ENCODE measurements around the gene CAMSAP1.
"Not testable (repeated sequence)": the region's sequence is repeated elsewhere in the genome, so short reads cannot be mapped to it uniquely, and the experiment has no call there.

CAMSAP1 gene, protein sequence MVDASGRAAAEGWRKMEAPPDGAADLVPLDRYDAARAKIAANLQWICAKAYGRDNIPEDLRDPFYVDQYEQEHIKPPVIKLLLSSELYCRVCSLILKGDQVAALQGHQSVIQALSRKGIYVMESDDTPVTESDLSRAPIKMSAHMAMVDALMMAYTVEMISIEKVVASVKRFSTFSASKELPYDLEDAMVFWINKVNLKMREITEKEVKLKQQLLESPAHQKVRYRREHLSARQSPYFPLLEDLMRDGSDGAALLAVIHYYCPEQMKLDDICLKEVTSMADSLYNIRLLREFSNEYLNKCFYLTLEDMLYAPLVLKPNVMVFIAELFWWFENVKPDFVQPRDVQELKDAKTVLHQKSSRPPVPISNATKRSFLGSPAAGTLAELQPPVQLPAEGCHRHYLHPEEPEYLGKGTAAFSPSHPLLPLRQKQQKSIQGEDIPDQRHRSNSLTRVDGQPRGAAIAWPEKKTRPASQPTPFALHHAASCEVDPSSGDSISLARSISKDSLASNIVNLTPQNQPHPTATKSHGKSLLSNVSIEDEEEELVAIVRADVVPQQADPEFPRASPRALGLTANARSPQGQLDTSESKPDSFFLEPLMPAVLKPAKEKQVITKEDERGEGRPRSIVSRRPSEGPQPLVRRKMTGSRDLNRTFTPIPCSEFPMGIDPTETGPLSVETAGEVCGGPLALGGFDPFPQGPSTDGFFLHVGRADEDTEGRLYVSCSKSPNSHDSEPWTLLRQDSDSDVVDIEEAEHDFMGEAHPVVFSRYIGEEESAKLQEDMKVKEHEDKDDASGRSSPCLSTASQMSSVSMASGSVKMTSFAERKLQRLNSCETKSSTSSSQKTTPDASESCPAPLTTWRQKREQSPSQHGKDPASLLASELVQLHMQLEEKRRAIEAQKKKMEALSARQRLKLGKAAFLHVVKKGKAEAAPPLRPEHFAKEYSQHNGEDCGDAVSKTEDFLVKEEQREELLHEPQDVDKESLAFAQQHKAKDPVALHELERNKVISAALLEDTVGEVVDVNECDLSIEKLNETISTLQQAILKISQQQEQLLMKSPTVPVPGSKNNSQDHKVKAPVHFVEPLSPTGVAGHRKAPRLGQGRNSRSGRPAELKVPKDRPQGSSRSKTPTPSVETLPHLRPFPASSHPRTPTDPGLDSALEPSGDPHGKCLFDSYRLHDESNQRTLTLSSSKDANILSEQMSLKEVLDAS (N-terminal part only)

DNA sequence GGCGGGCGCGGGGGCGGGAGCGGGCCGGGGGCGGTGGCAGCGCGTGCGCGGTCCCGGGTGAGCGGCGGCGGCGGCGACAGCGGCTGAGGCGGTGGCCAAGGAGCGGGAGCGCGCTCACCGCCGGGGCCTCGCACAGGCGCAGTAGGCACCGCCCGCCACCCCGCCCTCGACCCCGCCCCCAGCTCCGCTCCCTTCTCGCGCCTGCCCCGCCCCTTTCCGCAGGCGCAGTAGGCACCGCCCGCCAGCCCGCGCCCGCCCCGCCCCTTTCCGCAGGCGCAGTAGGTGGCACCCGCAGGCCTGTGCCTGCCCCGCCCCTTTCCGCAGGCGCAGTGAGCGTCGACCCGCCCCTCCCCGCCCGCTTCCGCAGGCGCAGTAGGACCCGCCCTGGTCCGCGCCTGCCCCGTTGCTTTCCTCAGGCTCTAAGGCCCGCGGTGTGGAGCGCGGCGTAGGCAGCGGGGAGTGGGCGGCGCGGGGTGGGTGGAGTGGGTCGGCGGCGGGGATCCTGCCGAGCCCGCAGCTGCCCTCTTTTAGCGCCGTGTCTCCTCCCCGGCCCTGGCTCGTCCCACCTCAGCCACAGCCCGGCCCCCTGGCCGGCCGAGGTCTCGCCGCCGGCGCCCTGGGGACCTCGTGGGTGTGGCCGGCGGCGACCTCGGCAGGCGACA is at the start of gene CAMSAP1:
TSS of gene CAMSAP1 (minus strand) at position 116 of the 662 bp plus-strand sequence. CDS start 387 bp downstream, outside the sequence.
- DNase-seq, result peak; percentile 79

DNA sequence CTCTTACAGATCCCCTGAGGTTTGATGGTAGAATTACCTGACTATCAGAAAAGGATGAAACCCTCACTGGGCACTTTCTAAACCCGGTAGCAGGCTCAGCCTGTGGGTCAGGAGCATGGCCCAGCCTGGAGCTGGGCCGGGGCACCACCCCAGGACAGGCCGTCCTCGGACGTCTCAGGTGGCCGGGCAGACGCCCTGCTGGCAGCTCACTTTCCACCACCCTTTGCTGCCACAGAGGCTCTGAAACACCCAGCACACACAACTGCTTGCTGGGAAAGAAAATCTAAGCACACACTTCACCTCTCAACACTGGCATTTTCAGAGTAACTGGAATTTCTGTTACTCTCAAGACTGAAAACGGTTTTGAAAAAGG is 49.4 kb upstream of the CAMSAP1 start:
- no peak for DNase-seq

DNA sequence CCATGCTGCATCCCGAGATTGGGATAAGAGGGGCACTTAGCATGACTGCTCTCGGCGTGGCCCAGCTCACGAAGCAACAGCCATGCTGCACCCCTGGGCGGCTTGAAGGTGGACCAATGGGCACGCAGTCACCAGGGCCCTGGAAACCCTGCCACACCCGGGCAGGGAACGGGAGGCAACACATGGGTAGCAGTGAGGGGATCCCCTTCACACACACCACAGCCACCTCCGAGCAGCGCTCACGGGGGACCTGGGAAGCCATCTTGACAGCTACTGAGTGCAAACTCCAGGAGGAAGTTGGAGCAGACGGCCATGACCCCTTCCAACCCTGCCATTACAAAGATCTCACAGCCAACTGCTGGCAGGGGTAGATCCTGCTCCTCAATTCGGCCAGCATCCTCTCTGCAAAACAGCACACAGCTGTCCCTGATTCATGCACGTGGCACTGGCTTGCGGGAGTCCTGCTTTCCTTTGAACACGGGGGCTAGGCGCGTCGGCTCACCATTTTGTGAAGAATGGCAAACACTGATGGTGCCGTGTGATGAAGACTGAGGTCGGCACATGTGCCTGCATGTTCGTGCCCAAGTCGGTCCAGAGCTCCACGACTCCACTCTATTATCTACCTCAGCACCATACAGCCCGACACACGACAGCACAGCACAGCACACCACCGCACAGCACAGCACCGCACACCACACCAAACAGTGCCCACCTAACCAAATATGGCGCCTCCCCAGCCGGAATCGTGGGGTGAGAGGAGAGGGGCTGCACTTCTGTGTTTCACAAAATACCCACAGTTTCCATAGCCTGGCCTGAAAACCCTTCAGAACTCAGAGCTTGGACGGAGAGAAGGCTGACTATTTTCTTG is 48.8 kb upstream of the CAMSAP1 start:
- DNase-seq, result no peak

DNA sequence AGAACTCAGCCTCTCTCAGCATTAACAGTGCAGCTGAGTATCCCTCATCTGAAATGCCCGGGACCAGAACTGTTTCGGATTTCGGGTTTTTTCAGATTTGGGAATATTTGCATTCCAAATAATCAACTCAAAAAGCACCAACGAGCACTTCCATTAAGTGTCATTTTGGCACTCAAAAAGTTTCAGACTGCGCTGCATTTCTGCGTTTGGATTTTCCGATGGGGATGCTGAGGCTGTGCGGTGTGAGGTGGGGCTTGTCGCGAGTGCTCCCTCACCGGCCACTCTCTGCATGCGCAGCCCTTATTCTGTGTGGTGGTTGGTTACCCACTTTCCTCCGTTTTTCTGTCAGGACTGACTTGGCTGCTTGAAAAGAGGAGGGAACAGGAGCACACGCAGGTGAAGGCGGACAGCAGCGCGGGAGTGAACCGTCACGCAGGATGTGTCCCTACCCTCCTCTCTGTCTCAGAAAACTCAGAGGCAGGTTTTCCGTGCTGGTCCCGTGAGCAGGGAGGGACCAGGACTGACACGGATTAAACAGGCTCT is 45.4 kb upstream of the CAMSAP1 start:
- DNase-seq, result no peak

DNA sequence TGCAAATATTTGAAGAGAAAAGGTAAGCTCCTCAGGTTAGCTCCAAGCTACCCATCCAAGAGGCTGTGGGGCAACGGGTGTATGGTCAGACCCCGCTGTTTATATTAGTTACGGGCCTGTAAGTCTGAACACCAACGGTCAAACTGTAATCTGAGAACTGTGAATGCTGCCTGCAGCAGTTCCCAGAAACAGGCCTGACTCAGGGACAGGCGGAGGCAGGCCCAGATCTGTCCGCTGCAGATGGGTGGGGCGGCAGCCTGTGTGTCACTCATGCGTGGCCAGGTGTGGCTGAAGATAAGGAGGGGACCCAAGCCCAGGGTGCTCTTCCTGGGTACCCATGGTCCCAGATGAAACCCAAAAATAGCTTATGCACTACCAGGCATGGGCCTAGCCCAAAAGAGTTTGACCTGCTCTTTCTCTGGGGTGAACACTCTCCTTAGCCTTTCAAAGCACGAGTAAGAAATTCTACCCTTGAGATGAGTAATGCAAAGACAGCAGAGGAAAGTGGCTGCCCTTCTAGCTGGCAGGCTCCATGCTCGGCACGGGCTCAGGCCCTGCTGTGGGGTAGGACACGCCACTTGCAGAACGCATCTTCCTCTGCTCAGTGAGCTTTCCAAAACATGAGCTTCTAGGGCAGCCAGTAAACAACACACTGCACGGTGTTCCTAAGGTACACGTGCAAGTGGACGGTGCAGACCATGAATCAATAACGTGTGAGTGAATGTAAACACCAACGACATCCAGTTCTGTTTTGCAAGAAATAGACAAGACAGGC is 44.7 kb upstream of the CAMSAP1 start:
- no peak for DNase-seq

DNA sequence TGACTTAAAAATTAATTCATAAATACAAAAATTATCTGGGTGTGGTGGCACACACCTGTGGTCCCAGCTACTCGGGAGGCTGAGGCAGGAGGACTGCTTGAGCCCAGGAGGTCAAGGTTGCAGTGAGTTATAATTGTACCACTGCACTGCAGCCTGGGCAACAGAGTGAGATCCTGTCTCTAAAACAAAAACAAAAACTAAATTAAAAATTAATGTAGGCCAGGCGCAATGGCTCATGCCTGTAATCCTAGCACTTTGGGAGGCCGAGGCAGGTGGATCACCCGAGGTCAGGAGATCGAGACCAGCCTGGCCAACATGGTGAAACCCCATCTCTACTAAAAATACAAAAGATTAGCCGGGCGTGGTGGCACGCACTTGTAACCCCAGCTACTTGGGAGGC is 44.0 kb upstream of the CAMSAP1 start:
- not testable (repeated sequence) for DNase-seq

DNA sequence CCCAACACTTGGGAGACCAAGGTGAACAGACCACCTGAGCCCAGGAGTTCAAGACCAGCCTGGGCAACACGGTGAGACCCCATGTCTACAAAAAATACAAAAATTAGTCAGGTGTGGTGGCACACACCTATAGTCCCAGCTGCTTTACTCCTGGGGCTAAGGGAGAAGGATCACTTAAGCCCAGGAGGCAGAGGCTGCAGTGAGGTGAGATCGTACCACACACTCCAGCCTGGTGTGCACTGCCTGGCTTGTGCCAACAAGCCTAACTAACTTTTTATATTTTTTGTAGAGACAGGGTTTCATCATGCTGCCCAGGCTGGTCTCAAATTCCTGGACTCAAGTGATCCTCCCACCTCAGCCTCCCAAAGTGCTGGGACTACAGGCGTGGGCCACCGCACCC is 43.5 kb upstream of the CAMSAP1 start:
- DNase-seq, result not testable (repeated sequence)

DNA sequence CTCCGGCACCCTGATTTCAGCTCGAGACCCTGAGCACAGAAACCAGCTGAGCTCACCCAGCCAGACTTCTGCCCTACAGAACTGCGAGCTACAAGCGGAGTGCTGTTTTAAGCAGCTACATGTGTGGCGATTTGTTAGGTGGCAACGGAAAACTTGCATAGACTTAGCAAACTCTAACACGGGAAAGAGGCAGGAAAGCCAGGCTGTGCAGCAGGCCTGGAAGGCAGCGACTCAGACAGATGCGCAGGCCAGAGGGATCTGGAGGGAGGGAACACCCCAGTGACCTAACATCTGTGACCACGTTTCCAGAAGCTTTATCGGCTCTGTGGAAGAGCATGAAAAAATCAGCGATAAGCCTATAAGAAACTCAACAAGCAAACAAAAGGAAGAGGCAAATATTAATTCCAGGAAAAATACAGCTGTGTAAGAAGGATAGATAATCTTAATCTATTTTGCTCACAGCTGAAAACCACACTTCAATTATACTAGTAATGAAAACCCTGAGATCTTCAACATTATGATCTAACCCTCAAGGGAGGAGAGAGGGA is 42.9 kb upstream of the CAMSAP1 start:
- DNase-seq, result no peak

DNA sequence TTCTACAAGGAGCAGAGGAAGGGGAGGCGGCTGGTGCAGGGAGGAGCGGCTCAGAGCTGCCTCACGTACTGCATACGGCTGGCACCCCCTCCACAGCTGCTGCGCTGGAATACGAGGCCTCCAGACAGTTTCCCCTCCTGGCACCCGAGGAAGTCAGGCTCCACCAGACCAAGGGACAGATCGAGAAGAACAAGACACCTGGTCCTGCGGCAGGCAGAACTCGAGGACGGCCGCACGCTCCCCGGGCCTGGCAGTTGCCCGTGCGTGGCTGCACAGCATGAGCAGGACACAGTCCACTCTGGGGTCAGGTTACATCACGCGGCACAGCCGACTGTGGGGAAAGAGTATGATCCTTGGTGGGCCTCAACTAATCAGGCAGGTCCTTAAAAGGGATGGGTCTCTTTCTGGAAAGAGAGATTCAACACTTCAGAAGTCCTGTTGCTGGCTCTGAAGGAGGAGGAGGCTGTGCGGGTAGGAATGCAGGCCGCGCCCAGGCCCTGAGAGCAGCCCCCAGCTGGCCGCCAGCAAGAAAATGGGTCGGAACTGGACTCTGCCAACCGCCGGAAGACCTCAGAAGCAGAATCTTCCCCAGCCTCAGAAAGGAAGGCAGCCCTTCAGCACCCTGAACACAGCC is 42.3 kb upstream of the CAMSAP1 start:
- no peak for DNase-seq

DNA sequence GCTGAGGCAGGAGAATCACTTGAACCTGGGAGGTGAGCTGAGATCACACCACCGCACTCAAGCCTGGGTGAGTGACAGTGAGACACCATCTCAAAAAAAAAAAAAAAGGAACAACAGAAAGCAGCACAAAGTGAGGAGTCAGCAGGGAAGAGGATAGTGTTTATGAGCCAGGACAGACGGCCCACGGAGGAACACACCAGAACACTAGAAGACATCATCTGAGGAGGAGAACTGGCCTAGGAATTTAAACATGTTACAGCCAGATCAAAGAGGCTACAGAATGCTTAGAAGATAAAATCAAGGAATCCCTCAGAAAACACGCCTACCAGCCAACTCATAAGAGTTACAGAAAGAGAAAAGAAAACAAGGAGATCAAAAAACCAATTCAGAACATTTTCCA is 41.6 kb upstream of the CAMSAP1 start:
- DNase-seq, result no peak

DNA sequence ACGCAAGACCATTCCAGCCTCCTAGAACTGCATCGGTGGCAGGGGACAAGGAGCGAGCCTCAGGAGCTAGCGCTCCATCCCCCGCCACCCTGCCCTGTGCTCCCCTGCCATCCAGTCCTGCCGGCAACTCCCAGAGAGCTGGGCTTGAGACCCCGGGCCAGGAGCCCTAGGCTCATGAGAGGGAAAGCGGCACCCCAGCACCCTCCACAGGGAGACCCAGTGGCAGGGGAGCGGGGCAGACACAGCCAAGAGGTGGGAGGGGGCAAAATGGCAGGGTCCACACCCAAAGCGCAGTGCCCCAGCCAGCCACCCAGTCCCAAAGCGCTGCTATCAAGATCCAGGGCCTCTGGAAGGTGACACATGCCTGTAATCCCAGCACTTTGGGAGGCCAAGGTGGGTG is 41.1 kb upstream of the CAMSAP1 start:
- no peak for DNase-seq

DNA sequence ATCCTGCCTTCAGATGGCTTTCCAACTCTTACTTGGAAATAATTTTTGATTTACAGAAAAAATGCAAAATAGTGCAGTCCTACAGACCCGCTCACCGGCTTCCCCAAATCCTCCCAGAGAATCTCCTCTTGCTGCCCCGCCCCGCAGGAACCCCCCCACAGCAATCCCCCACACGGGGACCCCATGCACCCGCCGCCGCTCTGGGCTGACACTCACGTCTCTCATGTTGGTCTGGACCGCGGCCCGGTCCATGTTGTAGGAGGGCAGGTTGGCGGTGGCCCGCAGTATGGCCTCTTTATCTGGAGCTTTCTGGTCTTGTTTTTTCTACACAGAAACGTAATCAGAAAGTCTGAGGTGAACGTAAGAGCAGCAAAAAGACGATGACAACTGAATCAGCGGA is 40.2 kb upstream of the CAMSAP1 start:
- no peak for DNase-seq

DNA sequence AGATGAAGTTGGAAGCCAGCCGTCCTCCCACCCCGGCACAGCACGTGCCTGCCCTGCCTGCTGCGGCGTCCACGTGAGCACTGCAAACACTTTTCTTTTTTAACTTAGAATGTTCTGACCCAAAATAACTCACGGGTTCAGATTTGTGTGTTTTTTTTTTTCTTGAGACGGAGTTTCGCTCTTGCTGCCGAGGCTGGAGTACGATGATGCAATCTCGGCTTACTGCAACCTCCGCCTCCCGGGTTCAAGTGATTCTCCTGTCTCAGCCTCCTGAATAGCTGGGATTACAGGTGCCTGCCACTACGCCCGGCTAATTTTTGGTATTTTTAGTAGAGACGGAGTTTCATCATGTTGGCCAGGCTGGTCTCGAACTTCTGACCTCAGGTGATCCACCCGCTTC is 39.8 kb upstream of the CAMSAP1 start:
- DNase-seq, result not testable (repeated sequence)

DNA sequence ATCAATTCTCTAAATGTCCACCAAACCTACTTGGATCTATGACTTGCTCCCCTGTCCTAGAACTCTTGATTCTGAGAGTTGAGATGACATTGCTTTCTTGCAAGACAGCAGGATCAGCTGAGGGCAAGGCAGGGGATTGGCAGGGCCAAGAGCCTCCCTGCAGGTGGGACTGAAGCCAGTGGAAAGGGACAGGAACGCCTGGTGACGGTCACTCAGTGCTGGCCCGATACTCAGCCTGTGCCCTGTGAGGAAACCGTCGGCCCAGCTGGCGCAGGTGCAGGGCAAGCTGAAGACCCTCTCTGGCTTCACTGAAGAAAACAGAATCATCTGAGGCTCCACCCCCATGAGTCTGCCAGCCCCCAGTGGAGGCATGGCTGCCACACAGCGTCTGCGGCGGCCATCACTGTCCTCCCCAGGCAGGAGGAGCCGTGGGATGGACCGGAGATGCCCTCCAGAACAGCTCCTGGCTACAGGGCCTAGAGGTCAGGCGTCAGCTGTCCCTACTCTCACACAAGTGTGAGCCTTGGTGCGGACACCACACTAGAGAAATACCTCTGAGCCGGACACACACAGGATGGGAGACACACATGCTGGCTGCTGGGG is 39.1 kb upstream of the CAMSAP1 start:
- no peak for DNase-seq

DNA sequence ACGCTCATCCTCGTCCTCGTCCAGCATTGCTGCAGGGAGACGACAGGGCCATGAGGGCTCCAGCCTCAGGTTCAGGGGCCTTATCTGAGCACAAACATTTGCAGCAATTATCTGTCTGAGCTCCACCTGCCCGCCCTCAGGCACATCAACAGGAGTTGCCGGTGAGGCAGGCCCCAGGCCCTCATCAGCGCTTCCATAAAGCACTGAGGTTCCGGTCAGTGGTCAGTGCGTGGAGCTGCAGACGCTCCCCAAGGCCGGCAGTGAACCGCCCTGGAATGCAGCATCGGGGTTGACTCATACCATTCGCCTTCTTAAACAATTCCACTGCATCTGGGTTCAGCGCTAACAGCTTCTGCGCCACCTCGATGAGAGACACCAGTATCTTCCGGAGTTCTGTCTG is 38.6 kb upstream of the CAMSAP1 start:
- no peak for DNase-seq

DNA sequence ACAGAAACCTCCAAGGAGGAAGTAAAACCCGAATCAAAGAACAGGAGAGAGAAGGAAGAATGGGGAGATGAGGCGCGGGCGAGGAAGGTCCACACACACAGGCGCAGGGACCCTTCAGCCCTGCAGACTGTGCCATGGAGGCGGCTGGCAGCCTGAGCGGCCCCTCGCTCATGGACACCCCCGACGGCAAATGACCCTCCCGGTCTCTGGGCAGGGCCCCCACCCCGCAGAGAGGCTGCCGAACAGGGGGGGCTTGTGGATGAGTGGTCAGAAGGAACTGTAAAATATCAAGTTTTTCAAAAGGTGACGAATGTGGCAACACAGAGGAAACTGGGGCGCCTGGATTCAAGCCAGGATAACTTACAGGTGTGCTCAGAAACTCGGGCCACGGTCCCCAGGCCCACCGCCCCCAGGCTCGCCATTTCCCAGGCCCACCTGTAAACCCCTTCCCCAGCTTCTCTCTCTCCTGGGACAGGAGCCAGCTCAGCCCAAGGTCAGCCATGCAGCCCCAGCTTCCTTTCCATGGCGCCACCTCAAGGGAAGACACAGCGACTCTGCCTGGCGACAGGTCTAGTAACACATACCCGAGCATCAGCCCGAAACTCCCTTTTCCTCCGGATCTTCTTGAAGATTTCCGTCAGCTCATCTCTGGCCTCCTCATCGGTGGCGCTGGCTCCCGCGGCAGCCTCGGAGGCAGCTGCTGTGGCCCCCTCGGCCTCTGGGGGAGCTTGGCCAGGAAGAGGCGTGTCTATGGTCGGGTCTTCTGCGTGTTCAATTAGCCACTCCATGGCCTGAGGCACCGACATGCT is 37.3 kb upstream of the CAMSAP1 start:
- no peak for DNase-seq

DNA sequence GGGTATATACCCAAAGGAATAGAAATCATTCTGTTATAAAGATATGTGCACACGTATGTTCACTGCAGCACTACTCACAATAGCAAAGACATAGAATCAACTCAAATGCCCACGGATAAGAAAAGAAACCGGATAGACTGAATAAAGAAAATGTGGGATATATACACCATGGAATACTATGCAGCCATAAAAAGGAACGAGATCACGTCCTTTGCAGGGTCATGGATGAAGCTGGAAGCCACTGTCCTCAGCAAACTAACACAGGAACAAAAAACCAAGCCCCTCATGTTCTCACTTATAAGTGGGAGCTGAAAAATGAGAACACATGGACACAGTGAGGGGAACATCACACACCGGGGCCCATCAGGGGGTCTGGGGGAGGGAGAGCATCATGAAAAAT is 36.3 kb upstream of the CAMSAP1 start:
- DNase-seq, result not testable (repeated sequence)

DNA sequence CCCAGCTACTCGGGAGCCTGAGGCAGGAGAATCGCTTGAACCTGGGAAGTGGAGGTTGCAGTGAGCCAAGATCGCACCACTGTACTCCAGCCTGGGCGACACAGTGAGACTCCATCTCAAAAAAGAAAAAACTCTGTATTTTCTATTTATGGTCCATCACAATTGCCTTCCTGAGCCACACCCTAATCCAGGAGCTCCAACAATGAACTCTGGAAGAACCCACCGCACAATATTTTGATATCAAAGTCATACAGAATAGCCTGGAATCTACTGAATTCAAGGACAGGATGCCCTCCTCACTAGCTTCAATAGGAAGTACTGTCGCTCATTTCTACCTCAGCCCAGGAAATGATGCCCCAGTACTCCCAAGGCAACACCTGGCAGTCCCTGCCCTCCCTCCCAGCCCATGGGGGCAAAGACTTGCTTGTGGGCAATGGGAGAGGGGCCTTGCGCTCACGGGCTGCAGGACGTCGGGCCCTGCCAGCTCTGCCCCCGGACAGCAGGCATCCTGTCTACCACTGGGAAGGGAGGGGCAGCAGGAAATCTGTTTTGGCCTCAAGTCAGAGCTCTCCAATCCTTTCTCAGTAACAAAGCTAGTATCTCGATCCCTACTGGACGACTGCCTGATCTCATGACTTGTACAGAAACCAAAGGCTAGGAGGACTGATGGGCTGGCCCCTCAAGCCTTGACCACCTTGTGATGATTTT is 34.1 kb upstream of the CAMSAP1 start:
- no peak for DNase-seq

Data from MV-4-11 (cell line).